IMR-90 (cell line): ENCODE results near the gene AP4B1. TPM values are rescaled to one million over a fixed set of nuclear protein-coding genes. Genes with fewer than 3 reads are reported as not detected.

Source experiments
- ATAC-seq: fragments of 200-7000 bp; cut with Tn5 transposase; 2 replicates; pipeline ENCODE4 v1.9.1; 2020; ENCODE audit warnings: low read depth, mild to moderate bottlenecking, moderate library complexity
- BruUV-seq: library from RNA; stranded (reverse); fragments of 400-500 nt; replicated peaks from 2 replicates; lab custom pipeline; 2021; lab: Mats Ljungman, UMichigan
- CTCF ChIA-PET: fragments of 300-600 bp; formaldehyde crosslinking; extraction: SDS; loops from one replicate; lab custom pipeline; 2021; ENCODE audit warnings: antibody characterized with exemption; lab: Yijun Ruan, JAX
- POLR2A ChIA-PET: fragments of 300-600 bp; sonication (Branson Sonifier 250); formaldehyde crosslinking; loops from one replicate; lab custom pipeline; 2022; ENCODE audit warnings: antibody characterized with exemption; ENCODE audit not compliant: unreplicated experiment; lab: Charles Lee
- DNase-seq: peaks from one replicate; pipeline ENCODE4 v3.0.0; 2013
- H2AFZ ChIP-seq: replicated peaks from 2 replicates; pipeline ENCODE3; 2013; ENCODE audit warnings: low read length, mild to moderate bottlenecking; ENCODE audit not compliant: poor library complexity
- H2AK5ac ChIP-seq: 2 replicates; pipeline ENCODE4 v1.6.1; 2013; ENCODE audit warnings: low read depth, low read length, inconsistent platforms
- H2AK9ac ChIP-seq: replicated peaks from 2 replicates; pipeline ENCODE3; 2013; ENCODE audit warnings: mild to moderate bottlenecking, low read depth, low read length, moderate library complexity; ENCODE audit not compliant: poor library complexity
- H2BK120ac ChIP-seq: 2 replicates; pipeline ENCODE4 v1.6.1; 2013; ENCODE audit warnings: low read depth, low read length, inconsistent platforms
- H2BK15ac ChIP-seq: 3 replicates; pipeline ENCODE4 v1.6.1; 2013; ENCODE audit warnings: low read depth, low read length, inconsistent platforms
- H2BK20ac ChIP-seq: 2 replicates; pipeline ENCODE4 v1.6.1; 2013; ENCODE audit warnings: low read depth, mild to moderate bottlenecking, inconsistent platforms, low read length, moderate library complexity
- H2BK5ac ChIP-seq: 2 replicates; pipeline ENCODE4 v1.6.1; 2013; ENCODE audit warnings: mild to moderate bottlenecking, low read depth, low read length, inconsistent platforms; ENCODE audit not compliant: poor library complexity, severe bottlenecking
- H3K14ac ChIP-seq: replicated peaks from 2 replicates; pipeline ENCODE4 v1.6.1; 2013; ENCODE audit warnings: low read depth, low read length, inconsistent platforms
- H3K18ac ChIP-seq: 2 replicates; pipeline ENCODE4 v1.6.1; 2013; ENCODE audit warnings: low read depth, low read length, control low read depth
- H3K23ac ChIP-seq: 2 replicates; pipeline ENCODE4 v1.6.1; 2013; ENCODE audit warnings: low read depth, low read length, inconsistent platforms
- H3K27ac ChIP-seq: 2 replicates; pipeline ENCODE4 v1.5.1; 2013; ENCODE audit warnings: mild to moderate bottlenecking, control low read depth, low read length; ENCODE audit not compliant: insufficient read depth
- H3K27me3 ChIP-seq: 2 replicates; pipeline ENCODE4 v1.6.1; 2013; ENCODE audit warnings: low read length; ENCODE audit not compliant: control insufficient read depth, insufficient read depth
- H3K36me3 ChIP-seq: 2 replicates; pipeline ENCODE4 v1.6.1; 2013; ENCODE audit warnings: low read length, mixed read lengths; ENCODE audit not compliant: control insufficient read depth, insufficient read depth
- H3K4ac ChIP-seq: 2 replicates; pipeline ENCODE4 v1.6.1; 2013; ENCODE audit warnings: low read depth, low read length, inconsistent platforms
- H3K4me1 ChIP-seq: 2 replicates; pipeline ENCODE4 v1.6.1; 2013; ENCODE audit warnings: low read length, mixed read lengths; ENCODE audit not compliant: control insufficient read depth, insufficient read depth
- H3K4me2 ChIP-seq: 2 replicates; pipeline ENCODE4 v1.6.1; 2013; ENCODE audit warnings: low read depth, mild to moderate bottlenecking, control low read depth, low read length, moderate library complexity
- H3K4me3 ChIP-seq: 2 replicates; pipeline ENCODE4 v1.5.1; 2013; ENCODE audit warnings: low read depth, mild to moderate bottlenecking, control low read depth, low read length, moderate library complexity; ENCODE audit not compliant: insufficient read depth
- H3K56ac ChIP-seq: 2 replicates; pipeline ENCODE4 v1.6.1; 2013; ENCODE audit warnings: low read length, inconsistent platforms; ENCODE audit not compliant: insufficient read depth; ENCODE audit errors: extremely low read depth
- H3K79me1 ChIP-seq, 2 experiments: 2 replicates each; pipeline ENCODE4 v1.6.1; 2013; ENCODE audit warnings: low read length in 2 of 2, inconsistent platforms in 1 of 2, low read depth in 1 of 2
- H3K9ac ChIP-seq: 2 replicates; pipeline ENCODE4 v1.6.1; 2013; ENCODE audit warnings: low read depth, low read length, control low read depth
- H3K9me1 ChIP-seq: 2 replicates; pipeline ENCODE4 v1.6.1; 2013; ENCODE audit warnings: low read length, inconsistent platforms; ENCODE audit not compliant: insufficient read depth
- H3K9me3 ChIP-seq: 2 replicates; pipeline ENCODE4 v1.6.1; 2013; ENCODE audit warnings: low read length; ENCODE audit not compliant: control insufficient read depth, insufficient read depth
- H4K20me1 ChIP-seq: 2 replicates; pipeline ENCODE4 v1.6.1; 2013; ENCODE audit warnings: low read length, inconsistent platforms; ENCODE audit not compliant: insufficient read depth
- H4K5ac ChIP-seq: 2 replicates; pipeline ENCODE4 v1.6.1; 2013; ENCODE audit warnings: mild to moderate bottlenecking, low read depth, low read length, control low read depth
- H4K8ac ChIP-seq, 2 experiments: 2 replicates each; pipeline ENCODE4 v1.6.1; 2013; ENCODE audit warnings: low read depth in 2 of 2, low read length in 2 of 2, control low read depth in 1 of 2, inconsistent platforms in 1 of 2
- H4K91ac ChIP-seq: 2 replicates; pipeline ENCODE4 v1.6.1; 2013; ENCODE audit warnings: low read depth, low read length, inconsistent platforms; ENCODE audit not compliant: insufficient read depth
- BHLHE40 ChIP-seq: fragments of 150-350 bp; IDR thresholded peaks from 2 replicates; pipeline ENCODE4 v1.6.1; 2016; ENCODE audit warnings: mild to moderate bottlenecking, low read depth, low read length
- MAFK ChIP-seq: IDR thresholded peaks from 2 replicates; pipeline ENCODE4 v1.6.1; 2012; ENCODE audit warnings: low read depth, low read length, improper control_type of control experiment
- RAD21 ChIP-seq: IDR thresholded peaks from 2 replicates; pipeline ENCODE4 v1.6.1; 2012; ENCODE audit warnings: low read length, improper control_type of control experiment
- SMC3 ChIP-seq: fragments of 150-350 bp; IDR thresholded peaks from 2 replicates; pipeline ENCODE4 v1.6.1; 2016; ENCODE audit warnings: low read depth, mild to moderate bottlenecking, antibody characterized with exemption, low read length, moderate library complexity
- WGBS, 2 experiments: methylation state at CpG; one replicate each; pipeline versions ENCODE4 v1.1.5 to v1.1.7; 2013; ENCODE audit warnings: missing lambda C conversion rate in 2 of 2; ENCODE audit not compliant: insufficient read length in 1 of 2; ENCODE audit errors: extremely low coverage in 2 of 2; 5-methylcytosine and 5-hydroxymethylcytosine counted together
- dilution Hi-C: fragments of 300-500 bp; cut with HindIII; formaldehyde crosslinking; loops from one replicate; pipeline ENCODE4 v1.14.3; 2018; ENCODE audit warnings: low sequenced_read_pairs; ENCODE audit not compliant: unreplicated experiment
- in situ Hi-C: fragments of 300-500 bp; cut with MboI; formaldehyde crosslinking; loops from 3 replicates; pipeline ENCODE4 v1.14.3; 2019; ENCODE audit warnings: low sequenced_read_pairs, inconsistent platforms, mixed read lengths
- intact Hi-C: fragments of 100-400 bp; cut with micrococcal nuclease; formaldehyde crosslinking; loops from 2 replicates; pipeline ENCODE4 v1.10.0; 2022
- polyA plus RNA-seq, 3 experiments: library from polyadenylated mRNA; depleted of rRNA; stranded (reverse); fragments of >200 nt; gene quantifications; 2 replicates each; pipeline ENCODE4 v1.2.3, GENCODE V29; 2012; ENCODE audit warnings: low replicate concordance in 1 of 3
- total RNA-seq: library from RNA; depleted of rRNA; stranded (reverse); fragments of >200 nt; gene quantifications from 2 replicates; pipeline ENCODE4 v1.2.3, GENCODE V29; 2012
- TF ChIP-seq, protein P1 (sequence below): conservative IDR thresholded peaks from 2 replicates; pipeline ENCODE4 v1.5.1; 2012; ENCODE audit warnings: mild to moderate bottlenecking, low read depth, low read length, improper control_type of control experiment

AP4B1 gene
- total and polyA plus RNA-seq, 2 of the 4 experiments (the other 2 are of a cell fraction): 15.6 to 18.1 TPM

DNA sequence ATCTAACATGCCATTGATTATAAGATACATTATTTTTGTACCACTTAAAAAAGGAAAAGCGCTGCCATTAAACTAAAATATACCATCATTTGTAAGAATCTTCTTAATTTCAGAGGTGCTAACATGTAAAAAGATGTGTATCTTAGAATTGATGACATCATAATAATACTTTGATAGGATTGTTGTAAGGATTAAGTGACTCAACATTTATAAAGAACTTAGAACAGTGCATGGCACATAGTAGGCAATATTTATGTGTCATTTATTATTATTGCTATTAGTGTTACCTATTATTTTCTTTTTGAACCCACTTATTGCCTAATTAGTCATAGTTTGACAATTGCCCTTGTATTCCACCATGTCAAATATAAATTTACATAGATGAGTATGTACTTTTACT, 46.3 kb upstream of the AP4B1 start (continued):
- no peak for TF ChIP-seq BHLHE40
- TF ChIP-seq MAFK: no peak

DNA sequence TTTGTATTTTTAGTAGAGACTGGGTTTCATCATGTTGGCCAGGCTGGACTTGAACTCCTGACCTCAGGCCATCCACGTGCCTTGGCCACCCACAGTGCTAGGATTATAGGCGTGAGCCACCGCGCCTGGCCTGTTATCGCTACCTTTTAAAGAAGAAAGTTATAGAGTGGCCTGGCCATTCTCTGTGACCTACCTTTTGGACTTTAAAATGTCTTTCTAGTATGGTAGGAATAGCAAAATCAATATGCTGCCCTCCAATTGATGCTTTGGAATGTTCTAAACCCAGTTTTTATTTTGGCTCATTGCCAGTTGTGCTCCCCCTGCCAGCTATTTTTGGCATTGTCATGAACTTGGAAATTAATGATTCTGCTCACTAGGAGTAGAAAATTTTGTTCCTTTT, 44.4 kb upstream of the AP4B1 start:
- H2BK120ac ChIP-seq: no peak overlapping the region
- ChIA-PET POLR2A (interaction anchor here (0.6 to 1.1 kb wide), 4 partner anchors 9 to 37 kb away, joined by 3 to 14 read pairs (median 4); no protein-coding TSS in a partner anchor), CTCF (interaction anchor here (0.6 to 1.5 kb wide), 4 partner anchors 10 to 1234 kb away, joined by 3 to 5 read pairs (median 3); no protein-coding TSS in a partner anchor)
- WGBS, 2 experiments: 80% methylated on average over 3 of the region's 5 CpGs; no CpG with 5 or more reads in 1 of the 2 experiments
- in situ Hi-C loops (no loop called here), dilution Hi-C loops (no loop called here), intact Hi-C loops (loop anchor here (5.0 kb wide), 1 partner anchor 112 kb away; no protein-coding TSS in a partner anchor)
- no peak overlapping the region for H3K4ac ChIP-seq
- peaks cover 8% of the 10 kb centered on the region; the same call in 1 of the 2 replicates for H3K36me3 ChIP-seq
- H3K27me3 ChIP-seq: no peaks in the 10 kb centered on the region
- no peak overlapping the region for H2AFZ ChIP-seq
- H3K18ac ChIP-seq: no peak overlapping the region
- no peaks in the 10 kb centered on the region for H3K9me3 ChIP-seq
- DNase-seq: no peak
- no peak overlapping the region for H2BK15ac ChIP-seq
- no peak overlapping the region for H3K4me2 ChIP-seq
- peaks cover 14% of the 10 kb centered on the region; the same call in 1 of the 2 replicates for H4K20me1 ChIP-seq
- no peak overlapping the region for H4K91ac ChIP-seq
- H2BK5ac ChIP-seq: no peak overlapping the region
- H3K9ac ChIP-seq: no peak overlapping the region
- no TSS peak for BruUV-seq
- no peak overlapping the region for H3K14ac ChIP-seq
- no peak overlapping the region for H3K27ac ChIP-seq
- no peak overlapping the region for H3K4me3 ChIP-seq
- H4K8ac ChIP-seq: no peak overlapping the region
- no peak overlapping the region for H2AK9ac ChIP-seq
- no peak overlapping the region for H4K5ac ChIP-seq
- no peak overlapping the region for H3K23ac ChIP-seq
- peaks cover 3% of the 10 kb centered on the region; the same call in 1 of the 2 replicates for H3K9me1 ChIP-seq
- no peak for ATAC-seq
- H3K79me1 ChIP-seq: peaks cover 25 to 52% of the 10 kb centered on the region in 2 experiments
- H3K4me1 ChIP-seq: peaks cover 7% of the 10 kb centered on the region
- H3K56ac ChIP-seq: no peak overlapping the region
- TF ChIP-seq BHLHE40: no peak
- peak; percentile 22; the same call in 1 of the 2 replicates for TF ChIP-seq RAD21
- TF ChIP-seq, protein P1, sequence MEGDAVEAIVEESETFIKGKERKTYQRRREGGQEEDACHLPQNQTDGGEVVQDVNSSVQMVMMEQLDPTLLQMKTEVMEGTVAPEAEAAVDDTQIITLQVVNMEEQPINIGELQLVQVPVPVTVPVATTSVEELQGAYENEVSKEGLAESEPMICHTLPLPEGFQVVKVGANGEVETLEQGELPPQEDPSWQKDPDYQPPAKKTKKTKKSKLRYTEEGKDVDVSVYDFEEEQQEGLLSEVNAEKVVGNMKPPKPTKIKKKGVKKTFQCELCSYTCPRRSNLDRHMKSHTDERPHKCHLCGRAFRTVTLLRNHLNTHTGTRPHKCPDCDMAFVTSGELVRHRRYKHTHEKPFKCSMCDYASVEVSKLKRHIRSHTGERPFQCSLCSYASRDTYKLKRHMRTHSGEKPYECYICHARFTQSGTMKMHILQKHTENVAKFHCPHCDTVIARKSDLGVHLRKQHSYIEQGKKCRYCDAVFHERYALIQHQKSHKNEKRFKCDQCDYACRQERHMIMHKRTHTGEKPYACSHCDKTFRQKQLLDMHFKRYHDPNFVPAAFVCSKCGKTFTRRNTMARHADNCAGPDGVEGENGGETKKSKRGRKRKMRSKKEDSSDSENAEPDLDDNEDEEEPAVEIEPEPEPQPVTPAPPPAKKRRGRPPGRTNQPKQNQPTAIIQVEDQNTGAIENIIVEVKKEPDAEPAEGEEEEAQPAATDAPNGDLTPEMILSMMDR: peak; percentile 40
- TF ChIP-seq SMC3: peak; percentile 52
- no peak overlapping the region for H2AK5ac ChIP-seq
- no peak overlapping the region for H2BK20ac ChIP-seq
